HCT116 (cell line): Measurements from ENCODE around the gene GPR176.

Source experiments
- CEBPB ChIP-seq: IDR thresholded peaks from 2 replicates; pipeline ENCODE4 v1.6.1; 2012; ENCODE audit warnings: low read depth
- CTCF ChIP-seq, 3 experiments: fragments of 200-600 bp in 1 of 3; sonication (generic) in 1 of 3; IDR thresholded peaks in 2 of 3; conservative IDR thresholded peaks in 1 of 3; 2 replicates each; pipeline ENCODE4 v1.5.1; 2012 to 2017; ENCODE audit warnings: low read depth in 2 of 3, low read length in 2 of 3, antibody characterized with exemption in 1 of 3, borderline replicate concordance in 1 of 3, control low read depth in 1 of 3, mild to moderate bottlenecking in 1 of 3, mixed read lengths in 1 of 3, mixed run types in 1 of 3, moderate library complexity in 1 of 3; ENCODE audit not compliant: insufficient read depth in 1 of 3
- EGR1 ChIP-seq: IDR thresholded peaks from 2 replicates; pipeline ENCODE4 v1.6.1; 2012; ENCODE audit warnings: low read depth
- EZH2 ChIP-seq: fragments of 200-600 bp; sonication (generic); IDR thresholded peaks from 2 replicates; pipeline ENCODE4 v1.6.1; 2017; ENCODE audit warnings: antibody characterized with exemption, mixed run types
- EZH2phosphoT487 ChIP-seq: fragments of 200-600 bp; IDR thresholded peaks from 2 replicates; pipeline ENCODE4 v1.6.1; 2018; ENCODE audit warnings: antibody characterized with exemption, borderline replicate concordance
- POLR2A ChIP-seq: IDR thresholded peaks from 2 replicates; pipeline ENCODE4 v1.7.0; 2011; ENCODE audit warnings: borderline replicate concordance; ENCODE audit not compliant: insufficient read depth, insufficient read length; ENCODE audit errors: extremely low read depth
- POLR2AphosphoS5 ChIP-seq: IDR thresholded peaks from 2 replicates; pipeline ENCODE4 v1.6.1; 2011; ENCODE audit warnings: mild to moderate bottlenecking, low read depth, low read length, moderate library complexity
- SRF ChIP-seq: IDR thresholded peaks from 2 replicates; pipeline ENCODE4 v1.6.1; 2012; ENCODE audit warnings: low read depth
- TF ChIP-seq, protein P1 (sequence below): IDR thresholded peaks from 2 replicates; pipeline ENCODE4 v1.6.1; 2012

- TF ChIP-seq EZH2phosphoT487 (no peak), POLR2AphosphoS5 (no peak), EGR1 (no peak), CTCF (IDR thresholded peaks at IDR 0.05 in 2 of 3, conservative IDR thresholded peaks at IDR 0.05 in 1 of 3; ENCODE audit: borderline replicate concordance in 1 of 3, insufficient read depth in 1 of 3, low read depth in 2 of 3, low read length in 2 of 3) (no peak), CEBPB (no peak), POLR2A (no peak), EZH2 (no peak), SRF (no peak)
- TF ChIP-seq, protein P1, sequence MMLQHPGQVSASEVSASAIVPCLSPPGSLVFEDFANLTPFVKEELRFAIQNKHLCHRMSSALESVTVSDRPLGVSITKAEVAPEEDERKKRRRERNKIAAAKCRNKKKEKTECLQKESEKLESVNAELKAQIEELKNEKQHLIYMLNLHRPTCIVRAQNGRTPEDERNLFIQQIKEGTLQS = no peak
Measured at GRCh38 chr15:39961051-39961450, 41.0 kb upstream of the GPR176 start.
